NCI-H526 treated with DMSO at 0.1 percent for 48 hours (cell line): ENCODE results near the gene UBL7.
A peak's percentile ranks its signal among the peaks of the same experiment; 100 is the strongest.
"Not testable (repeated sequence)": the region's sequence is repeated elsewhere in the genome, so short reads cannot be mapped to it uniquely, and the experiment has no call there.

Source experiments
- DNase-seq: peaks from one replicate; lab custom pipeline; 2025; lab: John Stamatoyannopoulos, UW

The UBL7 gene

DNA sequence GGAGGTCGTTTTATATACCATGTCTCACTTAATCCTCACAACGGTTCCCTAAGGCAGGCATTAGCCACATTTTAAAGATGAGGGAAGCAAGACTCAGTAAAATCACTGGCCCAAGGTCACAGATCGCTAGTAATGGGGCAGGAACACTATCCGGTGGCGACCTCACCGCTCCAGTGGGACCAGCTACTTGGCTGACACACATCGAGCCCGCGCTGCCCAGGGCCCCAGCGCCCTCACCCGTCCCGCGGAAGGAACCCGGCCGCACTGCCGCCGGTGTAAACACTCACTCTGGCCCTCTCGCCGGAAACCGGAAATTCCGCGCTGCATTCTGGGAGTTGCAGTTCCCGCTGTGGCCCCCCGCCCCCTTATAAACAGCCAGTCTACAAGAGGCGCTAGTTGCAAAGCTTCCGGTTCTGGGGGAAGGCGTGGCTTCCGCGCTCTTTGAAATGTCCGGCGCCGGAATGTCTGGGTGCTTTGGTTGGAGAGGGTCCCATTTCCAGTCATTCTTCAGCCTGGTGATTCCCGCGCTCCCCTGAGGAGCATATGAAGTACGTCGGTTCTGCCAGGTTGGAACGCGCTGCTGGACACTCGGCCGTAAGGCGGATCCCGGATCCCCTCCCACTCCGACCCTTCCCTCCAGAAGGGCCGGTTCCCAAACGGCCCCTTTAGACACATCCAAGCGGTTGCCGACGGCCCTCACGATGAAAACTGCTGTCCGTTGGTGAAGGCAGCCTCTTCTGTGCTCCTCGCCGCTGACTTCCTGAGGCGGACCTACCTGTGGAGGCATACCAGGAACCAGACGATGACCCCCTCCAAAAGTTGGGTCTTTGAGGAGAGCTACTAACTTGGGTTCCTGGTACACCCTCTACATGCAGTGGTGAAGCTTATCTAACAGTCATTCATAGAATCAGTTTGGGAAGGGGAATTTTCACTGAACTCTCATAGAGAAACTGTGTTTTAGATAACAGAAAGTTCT, at the start of gene UBL7:
UBL7 (minus strand) TSS at position 290 of the 976 bp plus-strand sequence. CDS start 2,293 bp downstream, outside the sequence.
- peak; percentile 95 for DNase-seq

GRCh38 chr15:74506515-74506840, 45.5 kb upstream of the UBL7 start:
- no peak for DNase-seq

DNA sequence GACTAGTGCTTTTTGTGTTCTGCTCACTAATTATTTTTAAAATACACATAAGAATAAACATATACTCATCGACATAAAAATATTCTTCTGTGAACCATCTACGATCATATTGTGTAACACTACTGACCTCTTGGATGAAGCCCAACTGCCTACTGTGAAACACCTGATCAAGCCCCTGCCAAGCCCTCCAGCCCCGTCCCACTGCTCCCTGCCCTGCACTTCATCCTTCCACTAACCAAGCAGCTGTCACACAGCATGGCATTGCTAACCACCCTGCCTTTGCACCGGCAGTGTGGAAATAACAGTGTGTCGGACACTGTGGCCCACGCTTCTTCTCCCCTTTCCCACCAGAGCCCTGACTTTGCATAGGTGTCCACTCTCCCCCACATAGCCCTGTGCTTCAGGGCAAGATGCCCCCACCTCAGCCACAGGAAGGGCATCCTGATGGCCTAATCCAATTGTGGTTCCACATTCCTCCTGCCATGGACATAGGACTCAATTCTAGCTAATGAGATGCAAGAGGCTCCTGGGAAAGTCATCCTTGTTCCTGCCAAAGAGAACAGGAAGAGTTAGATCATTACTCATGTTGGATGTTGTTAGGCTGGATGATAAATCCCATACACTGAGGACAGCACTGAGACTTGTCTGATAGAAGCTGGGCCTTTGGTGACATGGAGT, 45.0 kb upstream of the UBL7 start:
- DNase-seq: no peak

GRCh38 chr15:74504836-74505235, 43.9 kb upstream of the UBL7 start:
- DNase-seq: no peak

DNA sequence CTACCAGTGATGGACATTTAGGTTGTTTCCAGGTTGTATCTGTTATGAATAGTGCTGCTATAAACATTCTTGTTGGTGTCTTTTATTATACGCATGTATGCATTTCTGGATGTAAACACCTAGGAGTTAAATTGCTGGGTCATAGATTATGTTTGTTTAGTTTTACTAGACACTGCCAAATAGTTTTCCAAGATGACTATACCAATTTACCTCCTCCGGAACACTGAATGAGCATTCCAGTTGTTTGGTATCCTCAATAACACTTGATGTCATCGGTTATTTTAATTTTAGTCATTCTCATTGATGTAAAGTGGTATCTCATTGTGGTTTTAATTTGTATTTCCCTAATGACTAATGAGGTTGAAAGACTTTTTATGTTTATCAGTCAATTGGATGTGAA, 43.5 kb upstream of the UBL7 start:
- DNase-seq: no peak

- DNase-seq: no peak
These were observed 41.3 kb upstream of the UBL7 start for GRCh38 chr15:74502301-74502700.

DNA sequence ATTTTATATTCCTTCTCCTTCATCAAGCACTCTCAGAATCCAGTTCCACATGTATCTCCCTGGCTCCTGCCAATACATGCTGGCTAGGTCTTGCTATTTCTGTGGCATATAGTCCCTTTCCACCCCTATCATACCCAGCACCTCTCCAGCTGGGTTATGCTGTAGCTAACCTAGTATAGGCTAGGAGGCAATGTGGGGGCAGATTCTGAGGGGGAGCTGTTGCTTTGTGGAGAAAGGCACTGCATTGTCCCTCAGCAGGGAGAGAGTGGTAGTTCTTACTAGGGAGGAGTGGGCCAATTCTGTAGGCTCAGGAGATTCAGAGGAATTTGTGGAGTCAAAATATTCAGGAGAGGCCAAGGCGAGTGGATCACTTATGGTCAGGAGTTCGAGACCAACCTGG, 39.4 kb upstream of the UBL7 start:
- DNase-seq: no peak

- DNase-seq: no peak
These were observed 38.4 kb upstream of the UBL7 start for GRCh38 chr15:74499366-74499765.

DNA sequence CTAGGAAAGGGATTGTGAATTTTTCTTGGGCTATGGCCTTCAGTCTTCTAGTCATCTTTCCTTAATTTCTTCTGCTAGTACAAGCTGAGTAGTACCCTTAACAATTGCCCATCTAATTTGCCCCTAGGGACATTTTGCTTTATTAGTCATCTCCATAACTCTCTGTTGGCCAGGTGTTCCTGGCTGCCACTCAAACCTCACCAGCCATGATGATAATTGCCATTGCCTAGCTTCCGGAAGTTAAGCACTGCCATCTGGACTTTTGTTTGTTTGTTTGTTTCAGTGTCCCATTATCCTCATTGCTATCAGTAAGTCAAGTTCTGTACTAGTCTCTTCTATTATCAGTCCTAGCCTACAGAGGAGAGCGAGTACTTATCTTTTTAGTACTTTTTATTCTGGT, 36.6 kb upstream of the UBL7 start:
- peak; percentile 13 for DNase-seq

DNA sequence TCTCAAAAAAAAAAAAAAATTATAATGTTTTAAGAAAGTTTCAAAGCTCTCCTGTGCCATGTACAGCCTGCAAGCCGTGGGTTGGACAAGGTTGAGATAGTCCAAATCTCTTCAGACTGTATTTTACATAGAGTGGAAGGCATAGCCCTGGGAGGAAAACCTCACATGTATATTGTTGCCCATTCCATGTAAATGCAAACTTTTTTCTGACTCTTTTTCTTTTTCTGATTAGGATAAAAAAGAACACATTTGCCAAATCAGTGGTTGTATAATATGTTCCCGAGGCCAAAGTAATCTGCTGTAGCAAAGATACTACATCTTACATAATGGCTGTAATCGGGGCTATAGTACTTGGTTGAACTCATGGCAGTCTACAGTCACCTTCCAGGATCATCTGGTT, 35.7 kb upstream of the UBL7 start:
- no peak for DNase-seq

DNA sequence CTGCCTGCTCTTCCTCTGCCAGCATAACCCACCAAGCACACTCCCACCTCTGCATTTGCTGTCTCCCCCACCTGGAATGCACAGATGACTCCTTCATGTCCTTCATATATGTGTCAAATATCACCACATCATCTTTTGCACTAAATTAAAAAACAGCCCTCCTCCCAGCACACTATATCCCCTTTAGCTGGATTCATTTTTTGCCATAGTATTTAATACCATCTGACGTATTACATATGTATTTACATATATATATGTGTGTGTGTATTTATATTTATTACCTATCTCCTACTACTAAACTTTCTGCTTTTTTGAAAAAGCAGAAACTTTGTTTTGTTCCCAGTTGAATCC, 29.4 kb upstream of the UBL7 start:
- DNase-seq: no peak

DNA sequence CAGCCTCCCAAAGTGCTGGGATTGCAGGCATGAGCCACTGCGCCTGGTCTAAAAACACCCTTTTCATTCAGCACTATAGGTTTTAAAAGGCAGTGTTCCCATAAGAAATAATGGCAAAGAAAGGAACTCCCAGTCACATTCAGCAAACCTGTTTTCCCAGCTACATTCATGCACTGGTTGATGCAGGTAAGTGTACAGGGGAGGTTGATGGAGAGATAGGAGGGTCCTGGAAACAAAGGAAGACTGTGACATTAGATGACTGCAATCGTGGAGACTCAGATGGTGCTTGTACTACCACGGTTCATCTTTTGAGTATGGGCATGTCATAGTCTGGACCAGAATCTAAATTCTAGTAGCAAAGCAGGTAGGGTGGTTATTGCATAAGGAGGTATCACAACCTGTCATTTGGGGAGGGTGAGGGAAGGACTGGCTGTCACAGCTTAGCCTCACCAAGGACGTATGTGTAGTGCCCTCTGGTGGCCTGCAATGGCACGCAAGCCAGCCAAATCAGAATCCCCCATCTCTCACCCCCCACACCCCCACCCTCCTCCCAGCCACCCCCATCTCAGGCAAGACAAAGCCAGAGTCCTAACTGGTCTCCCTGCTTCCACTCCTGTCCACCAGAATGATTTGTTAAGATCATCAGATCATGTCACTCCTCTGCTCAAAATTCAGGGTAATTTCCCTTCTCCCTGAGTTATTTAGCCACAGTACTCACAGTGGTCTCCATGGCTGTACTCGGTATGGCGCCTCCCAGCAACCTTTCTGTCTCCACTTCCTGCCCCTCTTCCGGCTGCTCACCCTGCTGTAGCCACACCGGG, 28.8 kb upstream of the UBL7 start:
- peak; percentile 5 for DNase-seq

DNA sequence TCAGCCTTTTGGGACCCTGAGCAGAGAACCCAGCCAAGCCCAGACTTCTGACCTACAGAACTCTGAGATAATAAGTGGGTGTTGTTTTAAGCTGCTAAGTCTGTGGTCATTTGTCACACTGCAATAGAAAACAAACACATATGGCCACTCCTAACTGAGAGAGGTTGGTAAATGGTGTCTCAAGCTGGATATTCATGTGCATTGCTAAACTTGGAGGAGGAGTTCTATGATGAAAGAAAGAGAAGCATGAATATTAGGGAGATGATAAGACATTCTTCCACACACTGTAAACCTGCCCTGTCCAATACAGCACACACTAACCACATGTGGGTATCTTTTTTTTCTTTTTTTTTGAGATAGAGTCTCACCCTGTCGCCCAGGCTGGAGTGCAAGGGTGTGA, 27.8 kb upstream of the UBL7 start:
- DNase-seq: no peak

GRCh38 chr15:74482661-74483060, 21.7 kb upstream of the UBL7 start:
- peak; percentile 10 for DNase-seq

DNA sequence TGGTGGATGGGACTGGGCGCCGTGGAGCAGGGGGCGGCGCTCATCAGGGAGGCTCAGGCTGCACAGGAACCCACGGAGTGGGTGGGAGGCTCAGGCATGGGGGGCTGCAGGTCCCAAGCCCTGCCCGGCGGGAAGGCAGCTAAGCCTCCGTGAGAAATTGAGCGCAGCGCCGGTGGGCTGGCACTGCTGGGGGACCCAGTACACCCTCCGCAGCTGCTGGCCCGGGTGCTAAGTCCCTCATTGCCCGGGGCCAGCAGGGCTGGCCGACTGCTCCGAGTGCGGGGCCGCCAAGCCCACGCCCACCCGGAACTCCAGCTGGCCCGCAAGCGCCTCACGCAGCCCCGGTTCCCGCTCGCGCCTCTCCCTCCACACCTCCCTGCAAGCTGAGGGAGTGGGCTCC, 19.4 kb upstream of the UBL7 start:
- DNase-seq: not testable (repeated sequence)

GRCh38 chr15:74471621-74472020, 10.7 kb upstream of the UBL7 start:
- not testable (repeated sequence) for DNase-seq

GRCh38 chr15:74470631-74471395, 9.9 kb upstream of the UBL7 start:
- no peak for DNase-seq

DNA sequence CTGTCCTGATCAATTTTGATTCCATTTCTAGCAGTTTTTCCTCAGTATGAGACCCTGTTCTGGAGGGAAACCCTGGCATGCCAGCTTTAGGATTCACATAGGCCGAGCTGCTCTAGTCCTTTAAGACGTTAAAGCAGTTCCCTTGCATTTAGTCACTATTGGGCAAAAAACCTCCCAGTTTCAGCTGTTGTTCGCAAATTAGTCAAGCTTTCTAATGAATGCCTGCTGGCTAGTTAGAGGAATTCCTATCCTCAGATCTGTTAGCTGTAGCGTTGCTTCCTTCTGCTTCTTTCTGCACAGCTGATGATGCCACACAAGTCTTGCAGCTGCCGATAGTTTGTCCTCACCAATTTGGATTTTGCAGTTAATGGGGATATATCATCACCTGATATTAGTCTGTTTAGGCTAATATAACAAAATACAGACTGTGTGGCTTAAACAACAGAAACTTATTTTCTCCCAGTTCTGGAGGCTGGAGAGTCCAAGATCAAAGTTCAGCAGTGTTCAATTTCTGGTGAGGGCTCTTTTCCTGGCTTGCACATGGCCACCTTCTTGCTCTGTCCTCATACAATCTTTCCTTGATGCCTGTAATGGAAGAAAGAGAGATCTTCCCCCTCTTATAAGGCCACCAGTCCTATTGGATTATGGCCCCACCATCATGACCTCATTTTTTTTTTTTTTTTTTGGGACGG, 7.5 kb upstream of the UBL7 start:
- no peak for DNase-seq

GRCh38 chr15:74466570-74466969, 5.6 kb upstream of the UBL7 start:
- no peak for DNase-seq

- no peak for DNase-seq
These were observed 3.9 kb upstream of the UBL7 start for GRCh38 chr15:74464897-74465296.

GRCh38 chr15:74464216-74464615, 3.3 kb upstream of the UBL7 start:
- DNase-seq: no peak
